Stimulated activated CD8-positive, alpha-beta memory T cell treated with anti-CD3 and anti-CD28 coated beads, Interleukin-12 subunit alpha, Interleukin-12 subunit beta, amount 100 ng/mL, for 24 hours (primary cell): ENCODE data around the gene VOPP1.

Experiments
- DNase-seq: peaks from one replicate; pipeline ENCODE4 v3.0.0-alpha.2; 2020; ENCODE audit errors: extremely low read depth

VOPP1 gene

DNA sequence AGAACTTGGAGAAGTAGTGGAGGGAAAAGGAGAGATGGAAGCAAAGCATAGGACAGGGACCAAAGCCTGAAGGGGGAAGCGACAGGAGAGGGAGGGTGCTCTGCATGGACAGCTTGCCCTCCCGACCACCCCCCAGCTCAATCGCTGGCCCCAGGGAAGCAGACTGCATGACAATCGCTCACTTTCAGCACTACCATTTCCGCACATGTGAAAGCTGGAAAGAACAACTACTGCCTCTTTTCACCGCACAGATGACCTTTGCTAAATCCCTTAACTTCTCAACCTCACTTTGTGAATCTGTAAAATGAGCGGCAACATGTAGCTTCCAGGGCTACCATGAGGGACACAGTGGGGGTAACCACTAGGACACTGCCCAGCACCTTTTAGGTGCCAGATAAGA lies 17.1 kb downstream of the VOPP1 start:
- DNase-seq = no peak

DNA sequence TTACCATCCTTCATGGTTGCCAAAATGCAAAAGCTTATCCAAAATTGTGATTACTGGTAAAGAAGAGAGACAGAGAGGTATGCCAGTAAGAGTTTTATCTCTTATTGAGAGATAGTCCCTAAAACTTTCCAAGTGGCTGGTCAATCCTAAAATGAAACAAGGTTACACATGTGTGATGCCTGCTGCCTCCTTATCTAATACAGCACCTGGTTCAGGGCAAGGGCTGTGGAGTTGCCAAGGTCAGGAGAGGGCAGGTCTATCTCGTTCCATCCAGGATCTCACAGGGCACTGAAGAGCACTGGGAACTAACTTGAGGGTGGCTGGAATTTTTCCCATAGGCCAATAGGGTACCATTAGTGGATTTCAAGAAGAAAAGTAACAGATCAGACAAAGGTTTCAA lies 18.3 kb downstream of the VOPP1 start:
- no peak for DNase-seq

DNA sequence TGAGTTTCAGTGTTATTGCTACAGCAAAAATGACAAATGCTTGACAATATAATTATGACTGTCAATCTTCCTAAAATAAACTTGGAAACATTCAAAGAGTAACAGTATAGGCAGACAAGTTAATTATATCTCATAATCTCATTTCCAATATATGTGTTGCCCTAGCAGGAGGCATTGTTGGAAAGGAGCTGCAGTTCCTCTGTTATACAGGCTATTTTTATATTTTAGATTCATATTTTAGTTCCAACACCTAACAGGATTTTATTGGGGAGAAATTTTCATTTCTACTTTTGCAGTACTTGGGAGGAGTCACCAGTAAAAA lies 19.3 kb downstream of the VOPP1 start:
- no peak for DNase-seq

DNA sequence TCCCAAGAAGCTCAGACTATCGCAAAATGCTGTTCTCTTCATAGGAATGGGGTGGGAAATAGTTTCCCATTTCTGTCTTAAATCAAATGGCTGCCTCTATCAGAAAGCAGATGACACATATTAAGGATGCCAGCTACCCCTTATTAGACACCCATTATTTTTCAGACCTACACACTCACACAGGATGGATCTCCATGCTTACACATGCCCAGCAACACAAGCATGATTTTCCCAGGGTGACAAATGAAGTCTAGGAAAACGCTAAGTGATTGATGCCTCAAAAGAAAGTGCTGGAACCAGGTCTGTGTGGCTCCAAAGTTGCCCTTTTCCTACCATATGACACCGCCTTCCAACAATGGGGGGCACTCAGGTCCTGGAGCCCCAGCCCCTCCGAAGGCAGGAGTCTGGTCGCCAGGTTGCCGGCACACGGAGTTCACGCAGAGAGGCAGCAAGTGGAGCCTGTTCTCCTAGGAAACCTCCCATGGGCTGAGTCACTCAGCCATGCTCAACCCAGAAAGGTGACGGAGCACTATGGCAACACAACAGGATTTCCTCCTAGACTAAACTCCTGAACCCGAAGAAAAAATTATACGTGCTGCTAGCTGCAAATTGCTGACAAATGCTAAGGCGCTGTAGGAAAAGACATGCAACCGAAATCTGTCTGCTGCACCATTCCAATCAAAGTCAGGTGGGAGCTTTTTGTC lies 19.8 kb downstream of the VOPP1 start:
- no peak for DNase-seq

DNA sequence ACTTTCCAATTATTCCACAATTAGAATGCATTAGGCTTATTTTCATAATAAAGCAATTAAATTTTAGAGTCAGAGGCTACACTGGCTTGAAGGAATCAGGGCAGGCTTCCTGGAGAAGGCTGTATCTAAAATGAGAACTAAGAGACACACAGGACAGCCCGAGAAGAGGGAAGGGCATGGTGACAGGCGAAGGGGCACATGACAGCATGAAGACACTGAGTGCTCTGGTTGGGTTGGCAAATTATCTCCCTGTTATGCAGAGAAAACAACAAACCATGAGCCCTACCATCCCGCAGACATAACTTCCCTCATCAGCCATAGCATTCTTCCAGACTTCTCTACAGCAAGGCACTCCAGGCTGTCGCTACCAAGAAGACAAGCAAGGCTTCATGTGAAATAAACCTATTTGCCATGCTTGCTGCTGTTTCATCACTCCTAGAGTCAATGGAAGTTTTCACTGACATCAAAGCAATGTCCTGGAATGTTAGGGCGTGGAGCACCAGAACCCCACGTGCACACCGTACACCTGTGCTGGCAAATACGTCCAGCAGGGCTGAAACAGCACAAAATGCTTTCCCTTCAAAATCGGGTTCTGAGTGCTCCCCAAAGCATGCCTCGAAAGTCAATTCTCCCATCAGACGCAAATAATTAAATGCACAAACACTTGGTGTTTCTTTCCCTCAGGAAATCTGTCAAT lies 21.3 kb downstream of the VOPP1 start:
- no peak for DNase-seq

DNA sequence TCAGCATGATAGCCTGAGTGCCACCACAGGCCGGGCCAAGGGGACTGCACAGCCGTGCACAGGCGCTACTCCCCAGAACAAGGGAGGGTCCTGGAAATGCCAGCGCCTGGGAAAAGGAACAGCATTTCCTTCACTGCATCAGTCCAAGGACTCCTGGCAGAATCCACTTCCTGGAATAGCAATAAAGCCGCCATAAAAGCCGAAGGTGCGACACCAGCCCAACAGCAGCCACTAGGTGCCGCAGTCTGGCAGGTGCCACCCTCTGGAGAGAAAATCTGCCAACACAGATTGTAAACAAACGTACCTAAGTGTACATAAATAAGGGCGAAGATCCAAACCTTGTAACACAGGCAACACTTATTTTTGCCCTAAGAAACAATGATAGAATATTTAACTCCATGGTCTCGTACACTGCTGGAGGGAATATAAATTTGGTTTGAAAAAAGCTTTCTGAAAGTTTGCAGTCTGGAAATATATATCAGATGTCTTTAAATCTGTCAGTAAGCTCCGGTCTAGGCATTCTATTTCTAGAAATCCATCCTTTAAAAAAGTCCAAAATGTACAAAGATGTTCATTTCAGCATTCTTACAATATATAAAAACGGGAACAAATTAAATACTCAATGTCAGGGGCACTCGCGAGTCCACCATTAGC lies 22.2 kb downstream of the VOPP1 start:
- DNase-seq = no peak

DNA sequence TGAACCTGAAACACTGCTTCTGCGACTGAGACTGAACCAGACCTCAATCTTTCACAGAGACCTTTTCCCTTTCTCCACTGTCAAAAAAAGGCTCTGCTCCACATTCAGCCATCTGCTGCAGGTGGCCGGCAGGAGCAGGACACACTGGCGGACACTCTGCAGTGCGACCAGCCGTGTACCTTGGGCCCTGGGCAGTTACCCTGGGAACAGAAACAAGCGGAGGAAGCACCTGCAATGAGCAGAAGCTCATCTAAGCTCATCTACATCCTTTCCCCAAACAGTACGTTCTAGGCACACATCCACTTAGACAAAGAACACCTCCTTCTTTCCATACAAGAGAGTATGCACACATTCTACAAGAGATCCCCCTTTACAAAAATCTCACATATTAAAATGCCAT lies 22.8 kb downstream of the VOPP1 start:
- no peak for DNase-seq

DNA sequence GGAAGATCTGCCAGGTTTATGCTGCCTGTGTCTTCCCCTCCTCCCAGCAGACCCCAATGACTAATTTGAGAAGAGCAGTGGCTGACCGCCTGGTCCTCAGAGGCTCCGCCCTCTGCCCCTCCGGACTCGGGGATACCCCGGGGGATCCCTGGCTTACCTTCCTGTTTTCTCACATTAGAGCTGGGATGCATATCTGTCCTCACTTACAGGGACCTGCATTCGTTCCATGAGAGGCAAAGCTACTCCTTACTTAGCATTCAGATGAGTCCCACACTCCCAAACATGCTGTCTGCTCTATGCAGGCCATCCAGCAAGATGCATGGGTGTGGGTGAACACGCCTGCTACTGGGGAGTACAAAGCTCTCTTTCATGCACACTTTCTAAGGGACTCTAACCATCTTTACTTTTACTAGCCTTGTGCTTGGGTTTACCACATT lies 24.0 kb downstream of the VOPP1 start:
- no peak for DNase-seq

DNA sequence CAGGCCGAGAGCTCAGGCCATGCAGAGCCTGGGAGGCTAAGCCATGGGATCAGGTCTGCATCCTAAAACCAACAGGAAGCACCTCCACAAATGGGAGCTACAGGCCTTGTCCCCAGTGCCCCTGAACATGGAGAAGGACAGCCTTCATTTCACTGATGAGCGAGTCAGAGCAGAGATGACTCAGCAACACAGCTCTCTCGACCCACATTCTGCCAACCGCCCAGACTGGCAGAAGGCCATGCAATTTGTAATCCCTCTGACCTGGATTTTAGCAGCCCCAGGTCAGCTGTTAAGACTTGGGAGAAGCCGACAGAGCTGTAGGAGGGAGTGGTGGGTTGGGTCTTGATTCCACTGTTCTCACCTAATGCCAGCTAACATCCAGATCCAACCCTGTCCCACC lies 25.5 kb downstream of the VOPP1 start:
- no peak for DNase-seq

DNA sequence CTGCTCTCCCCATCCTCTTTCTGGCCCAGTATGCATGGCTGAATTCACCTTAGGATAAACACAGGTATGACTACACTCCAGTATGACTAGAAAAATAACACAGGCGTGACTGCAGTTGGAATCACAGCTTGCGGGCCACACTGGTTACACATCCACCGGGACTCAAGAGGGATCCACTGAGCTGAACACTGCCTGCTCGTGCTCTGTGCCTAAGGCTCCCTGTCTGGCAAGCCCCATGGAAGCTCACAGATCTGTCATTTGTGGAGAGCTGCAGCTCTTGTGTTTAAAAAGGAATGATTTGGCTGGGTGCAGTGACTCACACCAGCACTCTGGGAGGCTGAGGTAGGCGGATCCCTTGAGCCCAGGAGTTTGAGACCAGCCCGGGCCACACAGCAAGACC lies 26.8 kb downstream of the VOPP1 start:
- no peak for DNase-seq

DNA sequence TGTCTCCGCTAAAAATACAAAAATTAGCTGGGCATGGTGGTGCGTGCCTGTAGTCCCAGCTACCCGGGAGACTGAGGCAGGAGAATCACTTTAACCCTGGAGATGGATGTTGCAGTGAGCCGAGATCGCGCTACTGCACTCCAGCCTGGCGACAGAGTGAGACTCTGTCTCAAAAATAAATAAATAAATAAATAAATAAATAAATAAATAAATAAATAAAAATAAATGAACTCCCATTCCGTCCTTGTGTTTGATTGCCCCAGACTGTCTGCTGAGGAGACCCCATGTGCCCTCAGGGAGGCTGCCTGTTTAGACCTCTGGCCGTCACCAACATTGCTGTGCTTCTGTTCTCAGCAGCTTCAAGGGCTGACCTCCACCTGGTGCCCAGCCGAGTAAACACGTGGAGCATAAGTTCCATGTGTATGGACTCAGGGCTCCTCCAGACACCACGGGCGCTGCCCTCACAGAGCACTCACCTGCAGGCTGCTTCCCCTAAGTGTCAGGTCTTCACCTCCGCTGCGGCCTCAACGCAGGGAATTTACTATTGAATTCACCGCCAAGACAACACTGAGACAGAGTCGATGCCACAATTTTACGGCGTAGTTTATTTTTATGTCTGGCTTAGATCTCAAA lies 32.0 kb downstream of the VOPP1 start:
- no peak for DNase-seq

DNA sequence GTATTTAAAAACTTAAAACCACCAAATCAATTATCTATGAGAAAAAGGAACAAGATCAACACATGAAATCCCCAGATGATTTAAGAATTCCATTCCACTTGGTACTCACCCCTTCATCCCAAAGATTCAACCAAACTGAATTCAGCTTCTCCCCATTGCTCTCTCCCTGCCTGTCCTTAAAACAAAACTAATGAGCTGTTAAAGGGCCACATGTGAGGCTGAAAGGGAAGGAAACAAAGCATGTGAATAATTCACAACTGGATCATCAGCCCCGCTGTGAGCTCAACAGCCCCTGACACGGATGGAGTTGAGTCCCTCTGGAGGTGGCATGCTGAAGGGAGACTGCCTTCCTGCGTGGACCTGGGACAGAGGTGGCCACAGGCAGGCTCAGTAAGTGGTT lies 32.9 kb downstream of the VOPP1 start:
- DNase-seq = no peak

DNA sequence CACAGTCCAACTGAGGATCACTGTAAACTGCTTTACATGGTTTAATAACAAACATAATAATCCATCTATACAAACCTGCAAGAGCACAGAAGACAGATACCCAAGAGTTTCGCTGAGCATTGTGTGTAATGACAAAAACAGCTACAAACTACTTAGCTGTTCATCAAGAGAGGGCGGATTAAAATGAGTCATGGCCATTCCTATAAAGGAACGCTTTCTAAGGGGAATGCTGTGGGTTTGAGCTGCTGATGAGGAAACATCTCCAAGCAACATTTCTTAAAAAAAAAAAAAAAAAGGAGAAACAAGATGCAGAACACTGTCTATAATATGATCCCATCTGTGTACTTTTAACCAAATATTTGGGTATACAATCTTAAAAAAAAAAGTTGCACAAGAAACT lies 33.8 kb downstream of the VOPP1 start:
- no peak for DNase-seq

DNA sequence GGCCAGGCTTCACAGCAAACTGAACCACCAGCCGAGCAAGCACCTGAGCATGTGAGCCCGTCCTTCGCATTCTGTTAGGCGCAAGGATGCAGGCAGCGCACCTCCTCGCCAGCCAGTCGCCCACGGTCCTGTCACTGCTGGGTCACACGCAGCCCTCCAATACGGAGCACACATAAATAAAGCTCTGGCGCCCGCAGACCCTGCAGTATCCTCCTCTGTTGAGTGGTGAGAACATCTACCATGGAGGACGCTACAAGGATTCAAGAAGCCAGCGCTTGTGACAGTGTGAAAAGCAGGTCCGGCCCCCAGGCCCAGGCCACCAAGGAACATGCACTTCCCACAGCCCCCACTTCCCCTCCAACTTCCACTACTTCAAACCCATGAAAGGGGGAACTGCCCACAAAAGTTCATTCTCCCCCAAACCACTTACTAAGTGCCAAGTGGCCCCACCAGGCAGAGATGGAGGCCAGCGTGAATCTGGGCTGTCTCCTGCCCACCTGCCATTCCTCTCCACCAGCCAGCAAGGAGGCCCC lies 34.8 kb downstream of the VOPP1 start:
- DNase-seq = no peak

DNA sequence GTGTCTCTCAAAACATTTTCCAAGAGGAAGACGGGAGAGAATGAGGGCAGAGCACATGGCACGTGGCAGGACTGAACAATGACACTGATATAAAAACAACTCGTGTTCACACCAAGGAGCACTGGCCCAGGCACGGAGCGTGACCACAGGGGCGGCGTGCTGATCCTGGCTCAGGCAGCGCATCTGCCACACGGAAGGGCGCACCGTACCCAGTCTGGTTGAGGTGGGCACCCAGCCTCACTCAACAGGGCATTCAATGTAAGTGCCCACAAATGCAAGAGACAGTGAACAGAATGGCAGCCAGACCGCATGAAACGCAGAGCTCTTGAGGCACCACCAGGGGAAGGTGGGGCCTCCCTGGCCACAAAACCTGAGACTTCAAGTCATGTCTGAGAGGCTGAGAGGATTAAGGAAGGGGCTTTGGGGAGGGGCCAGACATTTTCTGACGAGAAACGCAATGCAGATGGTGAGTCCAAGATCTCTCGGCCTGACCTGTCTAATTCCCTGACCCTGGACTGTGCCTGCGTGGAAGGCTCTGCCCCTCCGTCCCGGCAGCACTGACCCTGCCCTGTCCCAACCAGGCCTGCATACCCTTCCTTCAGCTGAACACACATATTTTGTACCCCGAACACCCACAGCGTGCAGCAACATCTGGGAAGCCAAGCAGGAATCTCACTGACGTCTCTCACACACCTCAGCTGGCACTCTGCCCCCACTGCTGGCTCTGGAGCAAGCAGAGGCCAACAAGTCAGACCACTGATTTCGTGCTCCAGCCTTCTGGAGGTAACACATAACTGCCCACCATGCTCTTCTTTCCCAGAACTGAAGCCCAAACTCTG lies 35.5 kb downstream of the VOPP1 start:
- DNase-seq = no peak

DNA sequence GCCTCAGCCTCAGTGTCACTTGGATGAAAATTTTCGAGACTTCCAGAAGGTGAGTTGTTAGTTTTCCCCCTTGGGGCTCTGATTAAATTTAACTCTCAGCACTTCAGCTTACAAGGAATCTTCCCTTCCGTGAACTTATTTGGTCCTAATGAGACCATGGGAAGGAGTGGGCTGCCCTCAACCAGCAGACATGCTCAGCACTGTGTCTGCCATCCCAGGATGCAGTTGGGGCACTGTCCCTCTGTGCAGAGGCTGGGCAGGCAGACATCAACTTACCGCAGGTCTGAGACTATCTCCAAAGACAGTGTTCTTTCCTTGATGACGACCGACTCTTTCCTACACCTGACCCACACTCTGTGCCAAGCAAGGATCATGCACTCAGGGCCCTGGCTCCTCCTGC lies 36.7 kb downstream of the VOPP1 start:
- no peak for DNase-seq

DNA sequence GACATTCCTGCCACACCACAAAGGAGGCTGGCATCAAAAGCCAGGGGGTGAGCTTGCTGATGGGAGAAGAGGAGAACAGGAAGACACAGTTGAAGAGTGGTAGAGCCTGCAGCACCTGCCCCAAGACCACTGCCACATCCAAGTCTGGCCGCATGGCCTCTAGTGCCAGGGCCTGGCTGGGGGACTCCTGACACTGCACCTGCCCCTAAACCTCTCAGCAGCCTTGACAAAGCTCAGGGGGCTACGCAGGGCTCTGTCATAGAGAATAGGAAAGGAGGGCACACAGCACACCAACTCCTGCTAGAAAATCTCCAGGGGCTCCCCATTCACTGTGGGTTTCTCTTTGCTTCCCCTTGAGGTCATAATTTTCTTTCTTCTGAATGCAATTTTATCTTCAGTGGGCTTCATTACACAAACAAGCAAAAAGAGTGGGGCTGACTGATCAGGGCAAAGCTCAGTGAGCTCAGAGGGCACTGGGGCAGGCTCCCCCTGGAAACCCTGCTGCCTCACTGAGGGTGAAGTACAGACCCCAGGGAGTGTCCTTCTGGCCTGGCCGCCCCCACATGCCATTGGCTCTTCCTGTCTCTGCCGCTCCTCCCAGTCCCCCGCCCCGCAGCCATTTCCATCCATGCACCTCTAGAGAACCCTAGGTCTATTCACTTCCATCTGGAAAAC lies 37.2 kb downstream of the VOPP1 start:
- no peak for DNase-seq

DNA sequence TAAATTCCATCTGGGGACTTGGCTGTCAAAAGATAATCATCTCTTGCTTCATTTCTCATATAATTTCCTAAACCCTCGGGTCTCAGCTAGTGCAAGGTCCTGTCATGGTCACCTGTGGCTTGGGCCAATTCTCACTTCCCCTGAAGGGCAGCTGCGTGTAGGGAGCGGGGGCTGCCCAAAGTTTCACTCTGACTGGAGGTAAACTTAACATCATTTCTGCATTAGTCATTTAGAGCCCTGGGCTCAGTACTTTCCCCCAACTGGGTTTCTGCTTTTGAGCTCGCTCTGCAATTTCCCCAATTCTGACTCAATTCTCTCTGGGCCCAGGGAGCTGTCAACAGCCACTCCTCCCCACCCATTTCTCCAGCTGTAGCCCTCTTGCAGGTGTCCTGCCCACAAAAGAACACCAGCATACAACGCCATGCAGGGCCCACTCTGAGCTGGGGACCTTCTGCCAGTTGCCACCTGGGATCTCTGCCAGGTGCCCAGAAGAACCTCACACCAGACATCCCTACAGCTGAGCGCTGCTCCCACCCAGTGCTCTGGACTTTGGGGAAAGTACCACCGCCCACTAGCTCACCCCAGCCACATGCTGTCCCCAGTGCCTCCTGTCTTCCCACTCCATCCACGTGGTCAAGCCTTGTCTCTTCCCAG lies 37.9 kb downstream of the VOPP1 start:
- peak; percentile 51 for DNase-seq

DNA sequence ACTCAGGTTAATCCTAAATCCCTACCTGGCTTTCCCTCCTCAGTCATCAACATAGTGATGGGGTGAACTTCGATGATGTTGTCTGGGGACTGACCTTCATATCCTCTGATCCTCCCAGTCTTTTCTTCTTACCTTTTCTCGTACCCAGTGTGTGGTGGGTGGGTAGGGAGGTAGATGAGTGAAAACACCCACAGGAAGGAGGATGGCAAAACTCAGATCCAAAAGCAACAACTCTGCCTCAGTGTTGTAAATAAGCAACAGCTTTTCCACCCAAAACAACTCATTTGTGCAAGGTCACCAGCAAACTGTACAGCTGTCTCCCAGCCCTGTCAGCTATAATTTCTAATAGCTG lies 38.6 kb downstream of the VOPP1 start:
- no peak for DNase-seq

DNA sequence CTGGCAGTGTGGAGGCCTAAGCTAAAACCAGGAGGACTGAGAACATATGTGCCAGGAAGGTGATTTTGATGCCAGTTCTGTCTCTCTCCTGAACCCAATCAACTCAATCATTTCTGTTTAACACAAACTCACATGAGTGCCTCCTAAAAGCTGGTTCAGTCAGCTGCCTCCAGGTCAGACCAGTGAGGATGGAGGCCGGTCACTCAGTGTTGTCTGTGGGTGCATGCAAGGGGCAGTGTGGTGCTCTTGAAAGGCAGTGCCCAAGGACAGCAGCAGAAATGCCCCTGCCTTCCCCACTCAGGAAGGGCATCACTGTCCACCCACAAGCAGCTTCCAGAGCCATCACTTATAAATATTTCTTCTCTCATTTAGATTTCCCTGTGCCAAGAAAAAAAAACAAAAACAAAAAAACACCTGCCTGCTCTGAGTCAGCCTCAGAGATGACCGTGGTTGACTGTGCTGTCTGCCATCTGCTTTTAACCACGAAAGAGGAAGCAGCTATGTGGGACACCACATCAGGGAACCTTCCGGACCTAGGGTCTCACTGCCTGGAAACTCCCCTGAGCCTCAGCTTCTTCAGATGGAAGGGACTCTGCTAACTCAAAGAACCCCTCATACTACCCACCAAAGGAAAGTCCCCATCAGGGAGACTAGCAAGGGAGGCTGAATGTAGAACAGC lies 39.1 kb downstream of the VOPP1 start:
- DNase-seq = peak; percentile 57
